ENCODE results near the gene SPON1.

GRCh38 chr11:13923716-13924650, 38.5 kb upstream of the SPON1 start:
- TF ChIP-seq POLR2AphosphoS5 (IDR thresholded peaks at IDR 0.05; ENCODE audit: low read depth) (no peak), CTCF (conservative IDR thresholded peaks at IDR 0.05; ENCODE audit: low read depth in 2 of 2) (no peak), ZNF331 (CRISPR knock-in tag; IDR thresholded peaks at IDR 0.05; ENCODE audit: low read depth) (no peak), EZH2 (IDR thresholded peaks at IDR 0.05; ENCODE audit: low read depth, unreplicated experiment) (no peak), EZH2phosphoT487 (IDR thresholded peaks at IDR 0.05; ENCODE audit: unreplicated experiment) (no peak), ZNF462 (CRISPR knock-in tag; IDR thresholded peaks at IDR 0.05) (no peak), REST (IDR thresholded peaks at IDR 0.05; ENCODE audit: unreplicated experiment) (no peak), ZNF114 (CRISPR knock-in tag; IDR thresholded peaks at IDR 0.05) (no peak), CREB1 (CRISPR knock-in tag; IDR thresholded peaks at IDR 0.05; ENCODE audit: low read depth) (no peak), JUNB (IDR thresholded peaks at IDR 0.05; ENCODE audit: unreplicated experiment) (no peak), ETS1 (IDR thresholded peaks at IDR 0.05) (no peak), NANOG (IDR thresholded peaks at IDR 0.05; ENCODE audit: borderline replicate concordance) (no peak), STAT1 (IDR thresholded peaks at IDR 0.05; ENCODE audit: unreplicated experiment) (no peak)
